HPDE6-E6E7 (cell line): ENCODE data around the gene ZNF454.
A peak's percentile ranks its signal among the peaks of the same experiment; 100 is the strongest.

Source experiments
- DNase-seq: peaks from one replicate; pipeline ENCODE4 v3.0.0; 2011; ENCODE audit warnings: missing footprints; ENCODE audit errors: extremely low spot score

Gene ZNF454

DNA sequence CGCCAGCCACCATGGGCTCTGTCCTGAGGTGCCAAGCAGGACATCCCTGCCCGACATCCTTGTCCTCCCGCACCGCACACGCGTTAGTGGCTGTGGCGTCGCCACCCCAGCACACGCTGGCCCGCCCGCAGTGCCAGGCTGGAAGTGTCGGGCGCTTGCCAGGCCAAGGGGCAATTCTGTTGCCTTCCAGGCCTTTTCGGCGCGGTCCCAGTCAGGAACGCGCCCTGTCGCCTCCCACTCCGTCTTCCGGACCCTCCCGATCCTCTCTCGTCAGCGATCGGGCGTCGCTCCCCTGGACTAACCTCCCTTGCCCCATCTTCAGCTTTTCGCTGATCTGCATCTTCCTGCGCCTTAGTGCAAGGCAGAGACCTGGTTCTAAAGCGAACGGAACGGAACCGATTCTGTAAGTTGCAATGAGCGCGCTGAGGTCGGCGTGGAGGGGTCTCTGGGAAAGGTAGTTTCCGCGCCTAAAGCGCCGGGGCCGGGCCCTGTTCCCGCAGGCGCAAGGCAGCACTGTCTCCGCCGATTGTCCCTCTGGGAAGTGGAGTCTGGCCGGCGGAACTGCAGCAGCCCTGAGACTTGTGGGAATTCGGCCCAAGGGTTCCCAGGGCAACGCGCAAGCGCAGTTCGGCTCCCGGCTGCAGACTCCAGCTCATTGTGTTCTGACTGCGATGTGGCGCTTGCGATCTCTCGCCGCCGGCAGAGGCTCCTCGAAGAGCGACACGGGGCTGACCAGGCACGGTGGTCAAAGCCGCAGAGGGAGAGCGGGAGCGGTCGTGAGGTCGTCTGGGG is at the start of gene ZNF454:
Gene ZNF454, plus strand, starts transcription at position 630 of the 792 bp plus-strand sequence. CDS start 1,594 bp downstream, outside the sequence.
- peak; percentile 96 for DNase-seq

DNA sequence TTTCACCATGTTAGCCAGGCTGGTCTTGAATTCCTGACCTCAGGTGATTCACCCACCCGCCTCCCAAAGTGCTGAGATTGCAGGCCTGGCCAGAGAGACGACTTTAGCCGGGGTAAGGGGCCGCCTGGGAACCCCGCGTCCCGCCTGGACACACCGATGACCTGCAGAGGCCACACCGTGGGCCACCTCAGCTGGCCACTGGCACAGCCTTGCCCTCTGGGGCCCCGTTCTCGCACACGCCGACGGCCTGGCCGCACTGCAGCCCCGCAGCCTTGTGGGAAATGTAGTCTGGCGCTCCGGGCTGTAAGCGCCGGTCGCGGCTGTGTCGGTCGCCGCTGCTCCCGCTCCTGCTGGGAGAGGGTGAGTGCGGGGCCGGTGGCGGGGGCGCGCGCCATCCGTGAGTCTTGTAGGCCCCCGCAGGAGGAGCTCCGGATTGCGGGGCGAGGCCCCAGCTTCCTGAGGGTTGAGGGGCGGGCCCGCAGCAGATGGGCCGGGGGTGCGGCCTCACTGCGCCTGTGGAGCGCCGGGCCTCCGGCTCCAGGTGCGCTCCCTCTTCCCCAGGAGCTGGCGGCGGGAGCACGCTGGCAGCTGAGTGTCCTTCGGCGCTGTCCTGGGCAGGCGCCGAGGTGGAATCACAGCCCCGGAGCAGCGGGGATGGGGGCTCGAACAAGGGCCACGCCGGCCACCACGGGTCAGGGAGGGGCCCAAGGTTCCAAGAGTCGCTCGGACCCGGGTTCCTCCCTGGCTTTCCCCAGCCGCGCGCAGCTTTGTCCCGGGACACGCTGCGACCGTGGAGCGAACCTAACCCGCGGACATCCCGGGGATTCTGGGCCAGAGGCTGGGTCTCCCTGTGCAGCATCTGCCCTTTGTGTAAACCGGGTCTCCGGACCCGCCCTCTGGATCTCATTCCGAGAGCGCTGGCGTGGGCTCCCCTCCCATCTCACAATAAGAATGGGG is 45.1 kb upstream of the ZNF454 start, which contains the start of gene ZFP2:
Gene ZFP2, plus strand, starts transcription at position 299 of the 957 bp plus-strand sequence. CDS start 35,401 bp downstream, outside the sequence.
- peak; percentile 37 for DNase-seq

DNA sequence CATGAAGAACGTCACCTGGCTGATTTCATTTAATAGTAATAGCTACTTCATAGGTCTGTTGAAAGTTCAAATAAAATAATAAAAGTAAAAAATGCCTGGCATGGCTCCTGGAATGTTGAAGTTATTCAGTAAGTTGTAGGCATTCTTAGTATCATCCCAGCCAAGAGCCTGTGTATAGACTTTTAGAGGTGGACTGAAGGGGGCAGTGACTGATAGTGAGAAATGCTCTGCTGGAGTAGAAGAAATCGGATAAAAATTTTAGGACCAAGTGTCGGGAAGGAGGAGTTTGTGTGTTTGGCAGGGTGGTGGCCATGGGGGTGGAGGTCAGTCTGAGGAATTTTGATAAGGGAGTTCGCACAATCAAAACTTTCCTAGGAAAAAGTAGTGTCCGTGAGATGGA is 41.7 kb upstream of the ZNF454 start:
- no peak for DNase-seq

DNA sequence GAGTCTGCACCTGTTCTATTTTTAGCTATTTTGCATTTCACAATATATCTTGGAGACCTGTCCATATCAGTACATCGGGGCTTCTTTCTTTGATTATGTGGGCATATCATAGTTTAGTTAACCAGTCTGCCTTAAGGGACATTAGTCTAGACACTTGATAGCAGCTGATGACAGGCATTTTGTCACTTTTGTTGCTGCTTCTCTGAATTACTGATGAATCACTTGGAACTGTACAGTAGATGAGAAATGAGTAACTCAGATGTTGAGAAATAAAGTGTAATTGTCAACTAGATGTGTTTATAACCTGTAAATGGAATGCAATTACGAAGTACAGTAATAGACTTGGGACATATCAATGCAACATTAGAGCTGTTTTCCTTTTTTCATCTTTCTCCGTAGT is 38.1 kb upstream of the ZNF454 start:
- DNase-seq = peak; percentile 57

DNA sequence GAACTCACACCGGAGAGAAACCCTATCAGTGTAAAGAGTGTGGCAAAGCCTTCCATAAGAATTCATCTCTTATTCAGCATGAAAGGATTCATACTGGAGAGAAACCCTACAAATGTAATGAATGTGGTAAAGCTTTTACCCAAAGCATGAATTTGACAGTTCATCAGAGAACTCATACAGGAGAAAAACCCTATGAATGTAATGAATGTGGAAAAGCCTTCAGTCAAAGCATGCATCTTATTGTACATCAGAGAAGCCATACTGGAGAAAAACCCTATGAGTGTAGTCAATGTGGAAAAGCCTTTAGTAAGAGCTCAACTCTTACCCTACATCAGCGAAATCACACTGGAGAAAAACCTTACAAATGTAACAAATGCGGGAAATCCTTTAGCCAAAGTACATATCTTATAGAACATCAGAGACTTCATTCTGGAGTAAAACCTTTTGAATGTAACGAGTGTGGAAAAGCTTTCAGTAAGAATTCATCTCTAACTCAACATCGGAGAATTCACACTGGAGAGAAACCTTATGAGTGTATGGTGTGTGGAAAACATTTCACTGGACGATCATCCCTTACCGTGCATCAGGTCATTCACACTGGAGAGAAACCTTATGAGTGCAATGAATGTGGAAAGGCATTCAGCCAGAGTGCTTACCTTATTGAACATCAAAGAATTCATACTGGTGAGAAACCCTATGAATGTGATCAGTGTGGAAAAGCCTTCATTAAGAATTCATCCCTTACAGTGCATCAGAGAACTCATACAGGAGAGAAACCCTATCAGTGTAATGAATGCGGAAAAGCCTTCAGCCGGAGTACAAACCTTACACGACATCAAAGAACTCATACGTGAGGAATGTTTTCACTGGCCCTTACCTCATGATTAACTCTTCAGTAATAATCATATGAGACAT is 8.9 kb upstream of the ZNF454 start:
- no peak for DNase-seq

DNA sequence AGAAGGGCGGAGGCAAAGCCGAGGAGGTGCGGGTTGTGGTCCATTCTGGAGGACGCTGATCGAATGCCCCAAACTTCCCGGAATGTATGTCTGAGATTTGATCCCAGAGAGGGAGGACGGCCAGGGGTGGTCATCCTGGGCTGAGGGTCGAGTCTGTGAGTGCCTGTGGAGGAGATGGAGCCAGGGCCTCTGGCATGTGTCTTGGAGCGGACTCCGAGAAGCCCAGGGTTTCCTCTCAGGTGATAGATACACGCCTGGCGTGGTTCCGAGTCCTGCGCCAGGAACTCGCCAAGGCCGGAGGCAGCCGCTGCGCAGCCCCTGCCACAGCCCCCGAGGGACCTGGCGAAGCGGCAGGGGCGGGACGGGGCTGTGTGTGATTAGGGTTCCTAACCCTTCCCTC is 363 bp downstream of the ZNF454 start:
- peak; percentile 22 for DNase-seq

DNA sequence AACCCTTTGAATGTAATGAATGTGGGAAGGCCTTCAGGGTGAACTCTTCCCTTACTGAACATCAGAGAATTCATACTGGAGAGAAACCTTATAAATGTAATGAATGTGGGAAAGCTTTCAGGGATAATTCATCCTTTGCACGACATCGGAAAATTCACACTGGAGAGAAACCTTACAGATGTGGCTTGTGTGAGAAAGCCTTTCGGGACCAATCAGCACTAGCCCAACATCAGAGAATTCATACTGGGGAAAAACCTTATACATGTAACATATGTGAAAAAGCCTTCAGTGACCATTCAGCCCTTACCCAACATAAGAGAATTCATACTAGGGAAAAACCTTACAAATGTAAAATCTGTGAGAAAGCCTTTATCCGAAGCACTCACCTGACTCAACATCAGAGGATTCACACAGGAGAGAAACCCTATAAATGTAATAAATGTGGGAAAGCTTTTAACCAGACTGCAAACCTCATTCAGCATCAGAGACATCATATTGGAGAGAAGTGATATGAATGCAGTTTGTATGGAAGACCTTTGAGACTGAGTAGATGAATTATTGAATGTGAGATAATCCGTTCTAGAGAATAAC is 24.6 kb downstream of the ZNF454 start:
- no peak for DNase-seq

DNA sequence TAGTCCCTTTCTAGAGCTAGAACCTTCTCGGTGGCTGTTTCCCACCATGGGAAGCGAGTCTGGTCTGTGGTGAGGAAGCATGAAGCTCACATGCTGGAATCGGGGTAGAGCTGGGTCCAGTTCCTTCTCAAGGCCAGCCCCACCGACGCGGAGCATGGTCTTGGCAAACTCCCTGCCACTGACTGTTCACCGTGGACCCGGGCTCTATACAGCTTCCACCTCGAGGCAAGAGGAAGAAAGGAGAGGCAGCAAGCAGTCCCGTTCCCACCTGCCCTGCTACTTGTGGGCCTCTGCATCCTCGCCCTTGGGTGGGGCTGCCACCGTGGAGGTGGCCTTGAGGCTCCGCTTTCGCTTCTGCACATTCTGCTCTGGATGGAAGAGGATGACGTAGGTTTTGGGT is 40.4 kb downstream of the ZNF454 start:
- no peak for DNase-seq

DNA sequence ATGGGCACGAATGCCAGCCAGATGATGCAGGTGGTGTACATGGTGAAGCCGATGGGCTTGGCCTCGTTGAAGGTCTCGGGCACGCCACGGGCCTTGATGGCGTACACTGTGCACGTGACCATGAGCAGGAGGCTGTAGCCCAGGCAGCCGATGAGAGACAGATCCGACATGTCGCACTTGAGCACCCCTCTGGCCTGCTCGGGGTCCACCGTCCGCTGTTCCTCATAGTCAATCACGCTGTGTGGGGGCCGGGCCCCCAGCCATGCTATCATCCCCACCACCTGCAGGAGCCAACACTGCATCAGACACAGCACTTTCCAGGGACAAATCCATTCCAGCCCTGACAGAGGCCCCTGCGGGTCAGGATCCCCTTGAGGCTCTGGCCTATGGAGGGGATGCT is 41.9 kb downstream of the ZNF454 start:
- DNase-seq = no peak

DNA sequence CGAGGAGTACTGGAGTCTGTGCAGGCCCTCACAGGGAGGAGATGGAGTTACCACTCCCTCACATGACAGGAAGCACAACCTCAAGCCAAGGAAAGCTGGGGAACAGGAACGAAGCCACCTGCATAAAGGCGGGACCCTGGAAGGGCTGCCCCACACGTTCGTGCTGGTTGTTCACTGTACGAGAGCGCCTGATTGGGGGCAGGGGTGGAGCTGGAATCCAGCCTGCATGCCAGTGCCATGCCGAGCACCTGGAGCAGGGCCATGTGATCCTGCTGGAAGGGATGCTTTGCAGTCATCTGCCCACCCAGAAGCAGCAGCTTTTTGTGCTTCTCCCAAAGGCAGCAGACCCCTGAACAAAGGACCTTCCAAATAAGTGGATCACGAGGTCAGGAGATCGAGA is 42.7 kb downstream of the ZNF454 start:
- DNase-seq = no peak

DNA sequence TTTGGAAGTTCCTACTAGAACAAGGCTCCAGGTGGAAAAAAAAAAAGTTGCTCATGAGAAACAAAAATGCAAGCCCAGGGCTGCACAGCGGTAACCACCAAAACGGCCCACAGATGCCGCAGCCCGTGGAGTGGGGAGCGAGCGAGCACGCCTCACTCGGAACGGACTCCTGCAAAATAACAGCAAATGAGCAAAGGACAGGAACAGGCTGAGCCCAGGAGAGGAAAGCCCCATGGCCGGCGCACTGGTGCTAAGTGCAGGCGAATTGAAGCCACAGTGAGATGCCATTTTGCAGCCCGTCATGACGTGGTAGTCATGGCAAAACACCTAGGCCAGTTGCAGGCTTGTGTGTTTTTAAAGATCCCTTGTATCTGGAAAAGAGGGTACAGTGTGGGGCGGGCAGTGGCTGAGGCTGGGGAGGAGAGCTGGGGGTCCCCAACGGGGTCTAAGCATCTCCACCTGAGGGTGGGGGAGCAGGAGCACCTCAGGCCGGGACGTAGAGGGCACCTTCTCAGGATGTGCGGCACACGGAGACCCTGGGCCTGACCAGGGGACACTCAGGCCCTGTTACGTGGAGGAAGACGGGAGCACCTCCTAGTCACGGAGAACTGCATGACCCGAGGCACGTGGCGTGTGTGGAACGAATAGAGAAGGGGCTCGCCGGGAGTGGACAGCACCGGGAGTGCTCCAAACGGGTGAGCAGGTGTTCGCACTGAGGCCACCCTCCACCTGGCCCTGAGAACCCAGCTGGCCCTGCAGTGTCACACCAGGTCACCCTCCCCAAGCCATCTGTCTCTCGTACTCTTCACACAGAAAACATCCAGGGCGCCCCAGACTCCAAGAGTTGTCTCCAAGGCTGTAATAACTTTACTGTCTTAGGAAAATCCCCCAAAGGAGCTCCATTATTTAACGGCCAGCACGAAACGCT is 43.4 kb downstream of the ZNF454 start:
- no peak for DNase-seq

DNA sequence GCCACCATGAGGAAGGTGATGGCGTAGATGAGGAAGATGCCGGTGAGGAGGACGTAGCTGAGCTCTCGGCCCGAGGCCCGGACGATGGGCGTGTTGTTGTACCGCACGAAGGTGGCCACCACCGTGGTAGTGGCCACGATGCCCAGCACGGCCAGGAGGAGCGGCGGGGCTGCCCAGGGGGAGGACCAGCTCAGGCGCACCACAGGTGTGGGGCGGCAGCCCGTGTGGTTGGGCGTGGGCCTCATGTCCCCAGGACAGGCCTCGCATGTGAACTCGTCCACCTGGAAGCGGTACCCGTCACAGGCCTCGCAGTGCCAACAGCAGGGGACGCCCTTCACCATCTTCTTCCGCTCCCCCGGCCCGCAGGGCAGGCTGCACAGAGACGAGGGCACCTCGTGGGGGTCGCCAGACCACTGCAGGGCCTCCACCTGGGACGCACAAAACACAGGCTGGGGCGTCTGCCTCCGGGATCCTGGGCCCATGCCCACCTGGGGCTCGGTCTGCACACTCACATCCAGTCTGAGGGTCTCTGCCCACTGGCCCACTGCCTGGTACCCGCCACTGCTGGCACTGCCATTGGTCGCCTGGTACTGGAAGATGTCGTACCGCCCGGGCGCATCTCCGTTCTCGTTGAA is 45.4 kb downstream of the ZNF454 start:
- no peak for DNase-seq

DNA sequence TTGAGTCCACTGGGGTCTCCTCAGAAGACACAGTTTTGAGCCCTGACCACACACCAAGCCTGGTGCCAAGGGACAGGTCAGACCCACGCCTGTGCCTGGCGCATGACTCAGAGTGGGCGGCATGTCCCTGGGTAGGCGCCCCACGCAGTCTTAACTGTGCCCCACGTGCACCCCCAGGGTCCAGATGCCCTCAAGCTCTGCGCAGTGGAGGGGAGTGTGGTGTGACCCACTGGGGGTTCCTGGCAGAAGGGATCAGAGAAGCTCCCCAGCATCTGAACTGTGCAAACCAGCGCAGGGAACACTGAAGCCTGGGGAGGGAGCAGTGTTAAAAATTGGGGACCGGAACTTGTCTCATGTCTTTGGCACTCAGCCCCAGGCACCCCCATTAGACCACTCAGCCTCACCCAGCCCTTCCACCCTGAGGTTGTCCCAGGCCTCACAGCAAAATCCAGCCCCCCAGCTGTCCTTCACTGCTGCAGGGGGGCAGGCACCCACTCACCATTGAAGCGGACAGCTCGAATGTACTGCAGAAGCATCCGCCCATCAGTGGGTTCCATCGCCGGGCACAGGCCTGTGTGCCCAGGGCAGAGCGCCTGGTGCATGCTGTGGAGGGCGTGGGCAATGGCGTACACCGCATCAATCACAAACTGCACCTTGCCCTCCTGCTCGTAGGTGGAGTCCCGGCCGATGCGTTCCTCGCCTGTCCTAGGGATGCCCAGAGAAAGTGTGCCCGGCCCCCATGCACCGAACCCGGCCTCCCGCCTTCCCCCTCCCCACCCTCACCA is 47.6 kb downstream of the ZNF454 start:
- DNase-seq = no peak

DNA sequence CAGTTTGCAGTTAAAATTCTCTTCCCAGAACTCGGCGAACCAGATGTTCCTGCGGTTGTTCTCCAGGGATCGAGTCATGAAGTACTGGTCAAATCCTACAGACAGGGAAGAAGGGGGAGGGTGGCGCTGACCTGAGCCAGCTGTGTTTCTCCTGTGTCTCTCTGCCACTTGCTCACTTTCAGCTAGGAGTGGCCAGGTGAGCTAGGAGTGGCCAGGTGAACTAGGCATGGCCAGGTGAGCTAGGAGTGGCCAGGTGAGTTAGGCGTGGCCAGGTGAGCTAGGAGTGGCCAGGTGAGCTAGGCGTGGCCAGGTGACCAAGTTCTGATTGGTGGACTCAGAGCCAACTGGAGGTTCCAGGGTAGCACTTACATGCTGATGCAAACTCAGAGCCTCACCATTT is 48.3 kb downstream of the ZNF454 start:
- no peak for DNase-seq

DNA sequence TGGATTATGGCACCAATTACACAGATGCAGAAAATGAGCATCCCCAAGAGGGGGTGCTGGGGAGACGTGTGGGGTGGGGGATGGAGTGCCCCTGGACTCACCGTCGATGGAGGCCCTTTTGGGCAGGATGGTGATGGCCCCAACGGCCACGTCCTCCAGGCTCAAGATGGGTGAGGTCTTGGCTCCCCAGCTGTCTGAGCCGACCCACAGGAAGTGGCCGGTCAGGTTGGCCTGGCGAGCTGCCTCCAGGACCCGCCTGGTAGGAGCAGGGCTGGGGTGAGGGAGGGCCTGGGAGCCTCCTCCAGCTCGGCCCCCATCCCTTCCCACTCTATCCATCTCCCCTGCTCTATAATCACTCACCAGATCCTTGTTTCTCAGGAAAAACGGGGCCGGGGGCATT is 49.5 kb downstream of the ZNF454 start:
- DNase-seq = no peak

DNA sequence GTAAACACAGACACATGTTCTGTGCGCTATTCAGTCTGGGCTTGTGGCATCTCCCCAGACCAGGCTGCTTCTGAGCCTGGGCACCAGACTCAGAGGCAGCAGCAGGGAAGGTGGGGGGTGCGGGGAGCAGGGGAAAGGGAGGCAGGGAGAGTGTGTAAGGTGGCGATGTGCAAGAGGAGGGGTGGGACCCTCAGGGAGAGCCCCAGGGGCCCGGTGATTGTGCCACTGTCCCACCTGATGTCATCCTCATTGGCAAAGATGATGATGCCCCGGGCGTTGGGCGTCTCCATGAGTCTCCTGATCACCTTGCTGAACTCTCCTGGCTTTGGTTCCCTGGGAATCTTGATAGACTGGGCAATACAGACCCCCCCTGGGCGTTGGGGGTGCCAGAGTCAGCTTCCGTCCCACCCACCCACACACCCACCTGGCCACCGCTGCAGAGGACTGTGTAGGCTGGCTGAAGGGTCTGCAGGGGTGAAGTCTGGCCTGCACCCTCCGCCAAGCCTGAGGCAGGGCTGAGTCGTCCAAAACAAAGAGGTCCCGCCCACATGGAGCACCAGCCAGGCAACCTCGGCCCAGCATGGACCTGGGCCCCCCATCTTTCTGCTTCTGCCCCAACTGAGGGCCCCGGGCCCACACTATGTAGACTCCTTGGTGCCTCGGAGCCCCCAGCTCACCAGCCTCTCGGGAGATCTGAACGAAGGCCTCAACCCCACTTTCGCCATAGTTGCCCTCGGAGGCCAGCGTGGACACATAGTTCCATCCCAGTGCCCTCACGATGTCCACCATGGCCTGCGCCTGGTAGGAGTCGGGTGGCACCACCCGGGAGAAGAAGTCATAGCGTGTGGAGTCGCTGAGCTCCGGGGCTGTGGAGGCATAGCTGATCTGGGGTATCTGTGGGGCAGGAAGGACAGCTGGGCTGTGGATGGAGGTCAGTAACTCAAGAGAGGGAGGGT is 50.5 kb downstream of the ZNF454 start:
- no peak for DNase-seq

DNA sequence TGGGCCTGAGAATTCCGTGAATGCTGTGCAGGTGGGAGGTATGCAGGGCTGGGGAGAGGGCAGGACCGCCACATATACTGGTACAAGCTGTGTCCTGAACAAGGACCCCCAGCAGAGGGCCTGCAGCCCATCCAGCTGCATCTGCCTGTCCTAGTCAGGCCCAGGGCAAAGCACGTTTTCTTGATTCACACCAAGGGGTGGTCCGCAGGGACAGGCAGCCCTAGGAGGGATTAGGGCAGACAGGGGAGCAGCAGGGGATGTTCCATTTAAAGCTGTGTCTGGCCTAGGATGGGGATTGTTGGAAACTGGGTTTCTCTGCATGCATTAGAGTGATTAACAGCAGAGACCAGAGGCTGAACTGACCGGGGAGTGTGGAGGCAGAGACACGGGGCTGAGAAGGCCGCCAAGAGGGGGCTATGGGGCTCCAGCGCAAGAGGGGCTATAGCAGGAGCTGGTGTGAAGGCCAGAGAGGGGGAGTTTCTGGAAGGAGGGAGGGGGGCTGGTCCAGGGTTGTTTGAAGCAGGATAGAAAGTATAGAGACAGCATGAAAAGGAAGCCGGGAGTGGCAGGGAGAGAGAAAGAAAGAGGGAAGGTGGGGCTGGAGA is 51.4 kb downstream of the ZNF454 start:
- DNase-seq = no peak
